ENCODE results near the gene DOCK8.

Gene DOCK8

DNA sequence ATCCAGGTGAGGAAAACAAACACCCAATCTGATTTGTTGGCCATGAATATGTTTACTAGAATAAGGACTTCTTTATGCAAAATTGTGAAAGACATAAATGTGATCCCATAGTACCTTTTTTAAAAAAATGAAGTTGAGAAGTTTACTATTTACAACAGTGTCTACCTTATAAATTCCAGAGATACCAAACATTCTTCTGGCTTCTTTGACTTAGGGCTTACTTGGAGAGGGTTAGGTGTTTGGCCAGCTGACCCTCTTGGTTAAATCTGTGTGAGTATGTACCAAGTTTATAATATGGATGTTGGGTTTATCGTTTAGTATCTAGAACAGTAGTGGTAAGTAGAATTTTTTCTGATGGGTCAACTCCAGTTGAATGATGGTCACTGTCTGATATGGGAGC is 212.3 kb downstream of the DOCK8 start:
- no peak overlapping the region for H3K4me3 ChIP-seq (ENCODE audit: low read depth in 1 of 2, low read length in 2 of 2)
- H3K36me3 ChIP-seq (ENCODE audit: control insufficient read depth in 1 of 2, insufficient read depth in 2 of 2, low read length in 2 of 2), result peaks cover 0 to 27% of the 10 kb centered on the region in 2 donors
- H3K27ac ChIP-seq (ENCODE audit: low read depth, low read length), result no peak overlapping the region
- no peaks in the 10 kb centered on the region for H3K4me1 ChIP-seq (ENCODE audit: control insufficient read depth in 1 of 2, insufficient read depth in 2 of 2, low read length in 2 of 2)
- no peak overlapping the region for H3K9ac ChIP-seq (ENCODE audit: low read depth in 1 of 2, low read length in 2 of 2)
- H3K27me3 ChIP-seq (ENCODE audit: control insufficient read depth in 1 of 2, insufficient read depth in 2 of 2, low read length in 2 of 2), result no peaks in the 10 kb centered on the region
- no peaks in the 10 kb centered on the region for H3K9me3 ChIP-seq (ENCODE audit: control insufficient read depth in 1 of 2, low read length in 2 of 2)

DNA sequence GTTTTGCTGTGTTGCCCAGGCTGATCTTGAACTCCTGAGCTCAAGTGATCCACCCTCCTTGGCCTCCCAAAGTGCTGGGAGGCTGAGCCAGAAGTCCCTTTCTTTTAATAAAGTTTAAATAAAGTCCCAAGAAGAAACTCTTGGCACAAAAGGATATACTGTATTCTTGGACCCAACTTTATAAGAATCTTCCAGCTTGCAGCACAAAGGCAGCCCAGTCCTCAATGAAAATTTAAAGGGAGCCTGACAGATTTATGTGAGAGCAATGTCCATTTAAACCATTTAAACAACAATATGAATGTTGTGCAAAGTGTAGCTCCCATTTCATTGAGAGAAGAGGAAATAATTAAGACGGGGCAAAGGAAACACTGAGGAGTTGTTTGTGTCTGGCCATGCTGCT is 217.0 kb downstream of the DOCK8 start:
- Histone ChIP-seq H3K36me3 (ENCODE audit: control insufficient read depth in 1 of 2, insufficient read depth in 2 of 2, low read length in 2 of 2) (peaks cover 7 to 42% of the 10 kb centered on the region in 2 donors), H3K4me3 (ENCODE audit: low read depth in 1 of 2, low read length in 2 of 2) (no peak overlapping the region), H3K4me1 (ENCODE audit: control insufficient read depth in 1 of 2, insufficient read depth in 2 of 2, low read length in 2 of 2) (no peaks in the 10 kb centered on the region), H3K27ac (ENCODE audit: low read depth, low read length) (no peak overlapping the region), H3K9ac (ENCODE audit: low read depth in 1 of 2, low read length in 2 of 2) (no peak overlapping the region), H3K27me3 (ENCODE audit: control insufficient read depth in 1 of 2, insufficient read depth in 2 of 2, low read length in 2 of 2) (no peaks in the 10 kb centered on the region), H3K9me3 (ENCODE audit: control insufficient read depth in 1 of 2, low read length in 2 of 2) (no peaks in the 10 kb centered on the region)

DNA sequence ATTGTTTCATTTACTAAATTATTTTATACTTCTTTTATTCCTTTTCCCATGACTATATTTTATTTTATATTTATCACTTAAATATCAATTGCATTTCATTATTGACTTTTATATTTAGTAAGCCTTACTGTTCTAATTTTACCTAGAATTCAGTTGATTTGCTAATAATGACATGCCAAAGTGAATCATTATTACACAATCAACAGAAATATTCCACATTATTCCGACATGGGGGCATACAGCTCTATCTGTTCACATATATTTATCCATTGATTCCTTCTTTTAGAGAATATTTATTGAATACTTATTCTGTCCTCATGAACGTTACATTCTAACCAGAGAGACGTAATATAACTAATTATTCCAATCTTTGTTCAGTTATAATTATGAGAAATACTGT is 221.8 kb downstream of the DOCK8 start:
- H3K9me3 ChIP-seq (ENCODE audit: control insufficient read depth in 1 of 2, low read length in 2 of 2), result no peaks in the 10 kb centered on the region
- no peaks in the 10 kb centered on the region for H3K27me3 ChIP-seq (ENCODE audit: control insufficient read depth in 1 of 2, insufficient read depth in 2 of 2, low read length in 2 of 2)
- H3K4me3 ChIP-seq (ENCODE audit: low read depth in 1 of 2, low read length in 2 of 2), result no peak overlapping the region
- no peak overlapping the region for H3K9ac ChIP-seq (ENCODE audit: low read depth in 1 of 2, low read length in 2 of 2)
- H3K36me3 ChIP-seq (ENCODE audit: control insufficient read depth in 1 of 2, insufficient read depth in 2 of 2, low read length in 2 of 2), result peaks cover 7 to 45% of the 10 kb centered on the region in 2 donors
- H3K27ac ChIP-seq (ENCODE audit: low read depth, low read length), result no peak overlapping the region
- H3K4me1 ChIP-seq (ENCODE audit: control insufficient read depth in 1 of 2, insufficient read depth in 2 of 2, low read length in 2 of 2), result no peaks in the 10 kb centered on the region

DNA sequence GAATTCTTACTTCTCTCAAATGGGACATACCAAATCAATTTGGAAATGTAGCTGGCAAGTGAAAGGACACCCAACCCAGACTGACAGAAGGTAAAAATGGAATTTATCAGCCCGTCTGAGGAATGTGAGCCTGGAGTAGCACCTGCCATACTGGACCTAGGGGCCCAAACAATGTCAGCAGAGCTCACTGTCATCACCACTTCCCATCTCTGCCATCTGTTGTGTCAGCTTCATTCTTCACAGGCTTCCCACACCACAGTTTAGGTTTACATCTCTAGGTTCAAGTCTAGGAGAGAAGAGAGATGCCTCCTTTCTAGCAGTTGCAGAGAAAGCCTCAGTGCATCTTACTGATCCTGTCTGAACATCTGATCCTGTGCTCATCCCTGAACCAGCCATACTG is 222.4 kb downstream of the DOCK8 start:
- Histone ChIP-seq H3K9me3 (ENCODE audit: control insufficient read depth in 1 of 2, low read length in 2 of 2) (no peaks in the 10 kb centered on the region), H3K36me3 (ENCODE audit: control insufficient read depth in 1 of 2, insufficient read depth in 2 of 2, low read length in 2 of 2) (peaks cover 7 to 45% of the 10 kb centered on the region in 2 donors), H3K4me3 (ENCODE audit: low read depth in 1 of 2, low read length in 2 of 2) (no peak overlapping the region), H3K27ac (ENCODE audit: low read depth, low read length) (no peak overlapping the region), H3K9ac (ENCODE audit: low read depth in 1 of 2, low read length in 2 of 2) (no peak overlapping the region), H3K4me1 (ENCODE audit: control insufficient read depth in 1 of 2, insufficient read depth in 2 of 2, low read length in 2 of 2) (no peaks in the 10 kb centered on the region), H3K27me3 (ENCODE audit: control insufficient read depth in 1 of 2, insufficient read depth in 2 of 2, low read length in 2 of 2) (no peaks in the 10 kb centered on the region)

DNA sequence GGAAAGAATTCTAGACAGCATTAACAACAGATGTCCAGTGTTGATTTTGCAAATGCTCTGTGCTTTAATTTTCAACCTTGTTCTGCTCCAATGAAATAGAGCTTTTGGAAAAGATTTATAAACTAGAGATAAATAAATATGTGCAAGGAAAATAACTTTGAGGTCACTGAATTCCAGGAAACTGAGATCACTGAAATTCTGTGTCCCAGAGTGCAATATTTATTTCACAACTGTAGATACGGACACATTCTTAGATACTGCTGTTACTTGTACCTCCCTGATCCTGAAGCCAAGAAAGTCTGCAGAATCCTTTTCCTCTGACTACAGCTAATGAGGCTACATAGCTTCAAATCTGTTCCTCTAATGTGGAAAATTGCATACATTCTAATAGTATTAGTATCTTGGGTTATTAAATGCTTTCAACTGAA is 222.9 kb downstream of the DOCK8 start:
- Histone ChIP-seq H3K27ac (ENCODE audit: low read depth, low read length) (no peak overlapping the region), H3K36me3 (ENCODE audit: control insufficient read depth in 1 of 2, insufficient read depth in 2 of 2, low read length in 2 of 2) (peaks cover 5 to 45% of the 10 kb centered on the region in 2 donors), H3K9ac (ENCODE audit: low read depth in 1 of 2, low read length in 2 of 2) (no peak overlapping the region), H3K27me3 (ENCODE audit: control insufficient read depth in 1 of 2, insufficient read depth in 2 of 2, low read length in 2 of 2) (no peaks in the 10 kb centered on the region), H3K4me3 (ENCODE audit: low read depth in 1 of 2, low read length in 2 of 2) (no peak overlapping the region), H3K4me1 (ENCODE audit: control insufficient read depth in 1 of 2, insufficient read depth in 2 of 2, low read length in 2 of 2) (no peaks in the 10 kb centered on the region), H3K9me3 (ENCODE audit: control insufficient read depth in 1 of 2, low read length in 2 of 2) (no peaks in the 10 kb centered on the region)

DNA sequence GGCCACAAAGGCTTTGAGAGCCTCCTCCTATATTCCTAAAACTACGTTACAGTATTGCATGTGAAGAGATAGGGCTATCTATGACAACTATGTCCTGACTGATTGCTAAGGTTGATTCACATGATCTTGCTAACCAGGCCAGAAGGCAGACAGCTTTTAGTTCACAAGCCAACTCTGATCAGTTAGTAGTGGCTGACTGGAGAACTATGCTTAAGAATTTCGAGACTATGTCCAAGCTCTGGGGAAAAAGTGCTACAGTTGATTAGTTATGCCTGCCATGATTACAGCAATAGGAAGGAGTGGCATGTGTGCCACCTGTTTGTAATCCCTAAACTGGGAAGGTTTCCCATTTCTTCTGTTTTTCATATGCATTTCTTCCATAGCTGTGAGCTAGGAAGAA is 223.4 kb downstream of the DOCK8 start:
- H3K27ac ChIP-seq (ENCODE audit: low read depth, low read length), result no peak overlapping the region
- no peak overlapping the region for H3K9ac ChIP-seq (ENCODE audit: low read depth in 1 of 2, low read length in 2 of 2)

DNA sequence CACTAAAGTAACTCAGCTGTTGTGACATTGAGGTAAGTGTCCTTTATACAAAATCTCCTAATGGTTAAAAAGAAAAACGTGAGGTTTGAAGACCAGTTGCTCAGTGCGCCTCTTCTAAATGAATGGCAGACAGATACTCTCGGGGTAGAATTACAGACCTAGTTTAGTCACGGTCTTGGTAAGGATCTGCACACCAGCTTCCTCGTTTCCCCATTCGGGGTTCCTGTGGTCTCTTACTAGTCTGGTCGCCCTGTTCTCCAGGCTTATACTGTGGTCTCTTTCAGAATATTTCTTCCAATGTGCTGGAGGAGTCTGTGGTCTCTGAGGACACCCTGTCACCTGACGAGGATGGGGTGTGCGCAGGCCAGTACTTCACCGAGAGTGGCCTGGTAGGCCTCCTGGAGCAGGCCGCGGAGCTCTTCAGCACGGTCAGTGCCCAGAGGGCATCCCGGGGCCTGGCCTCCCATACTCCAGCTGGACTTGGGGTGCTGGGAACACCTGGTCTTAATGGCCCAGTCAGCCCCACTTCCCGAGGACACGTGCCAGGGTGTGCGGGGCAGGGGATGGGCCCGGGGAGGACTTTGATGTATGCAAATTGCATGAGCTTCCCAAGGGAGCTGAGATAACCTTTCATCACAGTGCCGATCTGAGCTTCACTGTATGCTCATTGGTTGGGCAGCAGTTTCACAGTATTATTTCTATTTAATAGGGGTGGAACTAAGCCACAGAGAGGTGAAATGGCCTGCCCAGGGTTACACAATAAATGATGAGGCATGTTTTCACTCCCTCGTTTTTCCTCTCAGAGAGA is 224.5 kb downstream of the DOCK8 start:
- Histone ChIP-seq H3K9ac (ENCODE audit: low read depth in 1 of 2, low read length in 2 of 2) (no peak overlapping the region), H3K27ac (ENCODE audit: low read depth, low read length) (no peak overlapping the region), H3K4me1 (ENCODE audit: control insufficient read depth in 1 of 2, insufficient read depth in 2 of 2, low read length in 2 of 2) (no peaks in the 10 kb centered on the region)

More for the DNA sequence above, 223.4 kb downstream of the DOCK8 start:
- no peaks in the 10 kb centered on the region for H3K9me3 ChIP-seq (ENCODE audit: control insufficient read depth in 1 of 2, low read length in 2 of 2)
- no peaks in the 10 kb centered on the region for H3K27me3 ChIP-seq (ENCODE audit: control insufficient read depth in 1 of 2, insufficient read depth in 2 of 2, low read length in 2 of 2)
- H3K4me1 ChIP-seq (ENCODE audit: control insufficient read depth in 1 of 2, insufficient read depth in 2 of 2, low read length in 2 of 2), result no peaks in the 10 kb centered on the region
- H3K4me3 ChIP-seq (ENCODE audit: low read depth in 1 of 2, low read length in 2 of 2), result no peak overlapping the region
- peaks cover 3 to 45% of the 10 kb centered on the region in 2 donors for H3K36me3 ChIP-seq (ENCODE audit: control insufficient read depth in 1 of 2, insufficient read depth in 2 of 2, low read length in 2 of 2)

DNA sequence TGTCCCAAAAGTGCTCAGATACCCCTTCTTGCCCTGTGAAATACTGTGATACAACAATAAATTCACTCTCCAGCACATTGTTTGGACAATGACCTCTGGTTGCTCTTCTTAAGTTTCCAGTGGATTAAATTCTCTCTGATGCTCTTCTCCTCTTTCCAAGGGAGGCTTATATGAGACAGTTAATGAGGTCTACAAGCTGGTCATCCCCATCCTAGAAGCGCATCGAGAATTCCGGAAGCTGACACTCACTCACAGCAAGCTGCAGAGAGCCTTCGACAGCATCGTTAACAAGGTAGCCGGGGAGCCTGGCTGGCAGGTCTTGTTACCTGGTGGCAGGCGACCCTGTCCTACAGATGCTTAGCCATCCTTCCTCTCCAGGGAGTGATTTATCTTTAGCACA is 226.5 kb downstream of the DOCK8 start:
- no peak overlapping the region for H3K9ac ChIP-seq (ENCODE audit: low read depth in 1 of 2, low read length in 2 of 2)
- H3K4me1 ChIP-seq (ENCODE audit: control insufficient read depth in 1 of 2, insufficient read depth in 2 of 2, low read length in 2 of 2), result no peaks in the 10 kb centered on the region
- no peak overlapping the region for H3K4me3 ChIP-seq (ENCODE audit: low read depth in 1 of 2, low read length in 2 of 2)
- no peak overlapping the region for H3K27ac ChIP-seq (ENCODE audit: low read depth, low read length)
- peaks cover 0 to 47% of the 10 kb centered on the region in 2 donors for H3K36me3 ChIP-seq (ENCODE audit: control insufficient read depth in 1 of 2, insufficient read depth in 2 of 2, low read length in 2 of 2)
- no peaks in the 10 kb centered on the region for H3K9me3 ChIP-seq (ENCODE audit: control insufficient read depth in 1 of 2, low read length in 2 of 2)
- no peaks in the 10 kb centered on the region for H3K27me3 ChIP-seq (ENCODE audit: control insufficient read depth in 1 of 2, insufficient read depth in 2 of 2, low read length in 2 of 2)

More for the DNA sequence above, 224.5 kb downstream of the DOCK8 start:
- H3K36me3 ChIP-seq (ENCODE audit: control insufficient read depth in 1 of 2, insufficient read depth in 2 of 2, low read length in 2 of 2), result peaks cover 0 to 52% of the 10 kb centered on the region in 2 donors
- H3K4me3 ChIP-seq (ENCODE audit: low read depth in 1 of 2, low read length in 2 of 2), result no peak overlapping the region
- H3K27me3 ChIP-seq (ENCODE audit: control insufficient read depth in 1 of 2, insufficient read depth in 2 of 2, low read length in 2 of 2), result no peaks in the 10 kb centered on the region
- H3K9me3 ChIP-seq (ENCODE audit: control insufficient read depth in 1 of 2, low read length in 2 of 2), result no peaks in the 10 kb centered on the region

DNA sequence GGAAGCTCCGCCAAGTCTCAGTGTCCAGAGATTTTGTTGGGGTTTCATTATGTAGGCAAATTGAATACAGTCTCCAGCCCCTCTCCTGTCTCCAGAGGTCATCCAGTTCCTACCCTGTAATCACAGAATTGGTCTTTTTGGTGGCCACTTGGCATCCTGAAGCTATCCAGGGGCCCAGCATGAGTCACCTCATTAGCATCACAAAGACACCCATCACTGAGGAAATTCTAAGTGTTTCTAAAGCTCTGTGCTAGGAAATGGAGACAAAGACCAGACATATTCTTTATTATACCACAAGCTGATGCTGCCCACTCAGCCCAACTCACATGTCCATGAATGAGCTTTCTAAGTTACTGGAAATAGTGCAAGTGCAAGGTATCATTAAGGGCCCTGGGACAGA is 229.9 kb downstream of the DOCK8 start:
- H3K27ac ChIP-seq (ENCODE audit: low read depth, low read length), result no peak overlapping the region
- no peak overlapping the region for H3K9ac ChIP-seq (ENCODE audit: low read depth in 1 of 2, low read length in 2 of 2)
- no peak overlapping the region for H3K4me3 ChIP-seq (ENCODE audit: low read depth in 1 of 2, low read length in 2 of 2)
- H3K36me3 ChIP-seq (ENCODE audit: control insufficient read depth in 1 of 2, insufficient read depth in 2 of 2, low read length in 2 of 2), result peaks cover 0 to 34% of the 10 kb centered on the region in 2 donors
- no peaks in the 10 kb centered on the region for H3K27me3 ChIP-seq (ENCODE audit: control insufficient read depth in 1 of 2, insufficient read depth in 2 of 2, low read length in 2 of 2)
- peaks cover 0 to 5% of the 10 kb centered on the region in 2 donors for H3K4me1 ChIP-seq (ENCODE audit: control insufficient read depth in 1 of 2, insufficient read depth in 2 of 2, low read length in 2 of 2)
- no peaks in the 10 kb centered on the region for H3K9me3 ChIP-seq (ENCODE audit: control insufficient read depth in 1 of 2, low read length in 2 of 2)

DNA sequence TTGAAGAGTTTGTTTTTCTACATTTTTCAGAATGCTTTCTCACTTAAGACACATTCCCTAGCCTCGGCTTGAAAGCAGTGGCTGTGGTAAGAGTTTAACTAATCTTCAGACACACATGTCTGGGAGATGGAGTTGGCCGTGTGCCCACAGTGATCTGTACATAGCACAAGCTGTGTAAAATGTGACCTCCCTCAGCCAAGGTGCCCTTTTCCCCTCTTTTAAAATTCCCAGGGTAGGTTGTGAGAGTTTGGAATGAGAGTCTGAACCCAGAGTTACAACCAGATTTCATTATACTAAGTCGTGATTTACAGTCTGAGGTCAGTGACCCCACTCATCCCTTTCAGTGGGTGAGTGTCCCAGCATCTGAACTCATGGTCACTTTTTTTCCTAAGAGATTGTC is 230.4 kb downstream of the DOCK8 start:
- Histone ChIP-seq H3K4me1 (ENCODE audit: control insufficient read depth in 1 of 2, insufficient read depth in 2 of 2, low read length in 2 of 2) (peaks cover 0 to 5% of the 10 kb centered on the region in 2 donors), H3K27ac (ENCODE audit: low read depth, low read length) (no peak overlapping the region)

More for the DNA sequence above, 230.4 kb downstream of the DOCK8 start:
- no peak overlapping the region for H3K9ac ChIP-seq (ENCODE audit: low read depth in 1 of 2, low read length in 2 of 2)
- no peak overlapping the region for H3K4me3 ChIP-seq (ENCODE audit: low read depth in 1 of 2, low read length in 2 of 2)
- H3K27me3 ChIP-seq (ENCODE audit: control insufficient read depth in 1 of 2, insufficient read depth in 2 of 2, low read length in 2 of 2), result no peaks in the 10 kb centered on the region
- H3K36me3 ChIP-seq (ENCODE audit: control insufficient read depth in 1 of 2, insufficient read depth in 2 of 2, low read length in 2 of 2), result peaks cover 0 to 34% of the 10 kb centered on the region in 2 donors
- no peaks in the 10 kb centered on the region for H3K9me3 ChIP-seq (ENCODE audit: control insufficient read depth in 1 of 2, low read length in 2 of 2)
